GM19438 (cell line): ENCODE results near the gene CRAT.

ENCODE experiments used
- ATAC-seq: cut with Tn5 transposase; IDR thresholded peaks from one replicate; pipeline ENCODE4 v1.9.1; 2021; ENCODE audit warnings: low read depth; ENCODE audit not compliant: unreplicated experiment

The CRAT gene

DNA sequence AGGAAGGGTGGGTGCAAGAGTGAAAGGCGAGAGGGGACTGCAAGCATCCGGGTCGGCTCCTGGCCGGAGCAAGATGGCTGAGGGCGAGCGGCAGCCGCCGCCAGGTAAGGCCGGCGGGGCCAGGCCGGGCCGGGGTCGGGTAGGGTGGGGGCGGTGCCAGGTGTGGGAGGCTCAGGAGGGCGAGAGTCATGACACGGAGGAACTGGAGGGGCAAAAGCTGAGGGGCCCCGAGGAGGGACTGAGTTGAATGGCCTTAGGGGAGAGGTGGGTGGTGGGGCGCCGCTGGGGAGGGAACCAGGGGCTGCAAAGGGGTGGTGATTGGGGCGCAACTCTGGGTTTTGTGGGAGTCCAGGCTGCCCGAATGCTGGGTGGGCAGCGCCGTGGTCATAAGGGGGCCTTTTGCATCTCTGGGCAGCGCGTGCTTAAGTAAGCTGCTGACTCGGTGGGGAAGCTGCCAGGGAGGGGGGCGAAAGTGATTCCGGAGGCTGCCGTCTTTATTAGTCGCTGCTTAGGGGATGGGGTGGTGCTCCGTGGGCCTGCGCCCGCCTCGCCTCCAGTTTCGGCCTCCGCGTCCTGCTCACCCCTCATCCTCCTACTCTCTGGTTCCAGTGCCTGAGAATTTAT is 1.0 kb upstream of the CRAT start:
- no peak for ATAC-seq

DNA sequence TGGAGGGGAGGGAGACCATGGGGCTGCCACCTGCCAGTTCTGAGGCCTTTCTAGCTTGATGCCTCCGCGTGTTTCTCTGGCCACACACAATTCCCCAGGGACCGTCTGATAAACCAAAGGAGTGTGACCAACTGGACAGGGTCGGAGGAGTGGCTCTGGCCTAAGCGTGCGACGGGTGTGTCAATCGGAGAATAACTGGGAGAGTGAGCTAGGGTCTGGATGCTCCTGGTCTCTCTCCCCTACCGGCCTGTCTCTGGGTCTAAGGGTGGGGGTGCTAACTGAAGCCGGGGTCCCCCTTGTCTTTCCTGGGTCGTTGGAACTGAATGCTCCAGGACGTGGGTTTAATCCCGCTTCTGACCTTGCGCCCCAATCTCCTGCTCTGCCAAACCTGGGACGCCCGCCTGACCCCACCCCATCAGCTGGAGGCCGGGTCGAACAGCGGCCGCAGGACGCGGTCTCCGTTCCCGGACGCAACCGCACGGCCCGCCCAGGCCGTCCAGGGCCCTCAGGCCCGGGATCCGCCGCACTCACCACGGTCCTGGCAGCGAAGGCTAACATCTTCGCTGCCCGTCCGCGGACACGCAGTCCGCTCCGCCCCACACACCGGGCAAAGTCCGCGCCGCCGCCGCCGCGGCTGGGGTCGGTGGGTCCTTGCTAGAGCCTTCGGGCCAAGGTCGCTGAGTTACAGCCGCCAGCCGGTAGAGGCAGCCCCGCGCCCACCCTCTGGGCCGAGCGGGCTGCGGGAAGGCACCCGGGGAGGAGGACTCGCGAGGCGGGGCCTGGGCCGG is 447 bp downstream of the CRAT start:
- no peak for ATAC-seq

DNA sequence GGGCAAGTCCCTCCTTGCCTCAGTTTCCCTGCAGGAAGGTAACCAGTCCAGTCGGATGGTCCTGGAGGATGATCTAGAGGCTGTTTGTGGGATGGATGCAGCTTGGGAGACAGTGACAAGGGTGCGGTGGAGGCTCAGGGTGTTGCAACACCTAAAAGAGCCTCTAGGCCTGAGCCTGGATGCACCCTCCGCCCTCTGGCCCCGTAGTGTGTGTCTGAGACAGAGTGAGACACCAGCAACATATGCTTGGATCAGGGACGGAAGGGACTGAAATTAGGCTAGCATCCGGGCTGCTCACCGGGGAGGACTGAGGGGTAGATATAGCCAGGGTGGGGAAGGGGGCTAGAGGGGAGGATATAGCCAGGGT is 1.1 kb downstream of the CRAT start:
- no peak for ATAC-seq

DNA sequence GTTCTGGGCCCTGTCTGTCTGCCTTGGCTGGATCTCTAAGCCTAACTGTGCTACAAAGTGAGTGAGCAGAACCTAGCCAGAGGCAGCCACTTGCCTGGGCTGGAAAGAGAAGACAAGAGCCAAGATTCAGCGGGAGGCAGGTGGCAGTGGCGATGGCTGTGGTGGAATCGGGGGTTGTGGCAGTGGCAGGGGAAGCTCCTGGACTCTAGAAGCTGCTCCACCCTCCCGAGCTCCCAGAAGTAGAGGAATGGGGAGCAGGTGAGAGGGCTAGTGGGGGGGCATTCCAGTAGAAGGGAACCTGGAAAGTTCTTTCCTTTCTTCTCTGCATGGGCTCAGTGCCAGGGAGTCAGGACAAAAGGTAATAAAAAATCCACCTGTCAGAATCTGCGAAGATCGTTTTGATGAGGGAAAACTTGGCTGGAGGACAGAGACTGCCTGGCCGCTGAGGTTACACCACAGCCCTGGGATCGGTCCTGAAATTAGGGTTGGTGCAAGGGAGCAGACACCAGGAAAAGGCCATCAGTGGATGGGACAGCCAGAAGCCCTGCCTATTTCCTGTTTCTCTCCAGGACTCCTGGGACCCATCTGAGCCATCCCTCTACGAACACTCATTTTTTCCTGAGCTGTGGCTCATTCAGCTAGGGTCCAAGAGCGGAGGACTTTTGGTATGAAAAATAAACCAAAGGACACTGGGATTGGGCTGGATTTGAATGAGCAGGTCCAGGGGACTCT is 1.6 kb downstream of the CRAT start:
- no peak for ATAC-seq

DNA sequence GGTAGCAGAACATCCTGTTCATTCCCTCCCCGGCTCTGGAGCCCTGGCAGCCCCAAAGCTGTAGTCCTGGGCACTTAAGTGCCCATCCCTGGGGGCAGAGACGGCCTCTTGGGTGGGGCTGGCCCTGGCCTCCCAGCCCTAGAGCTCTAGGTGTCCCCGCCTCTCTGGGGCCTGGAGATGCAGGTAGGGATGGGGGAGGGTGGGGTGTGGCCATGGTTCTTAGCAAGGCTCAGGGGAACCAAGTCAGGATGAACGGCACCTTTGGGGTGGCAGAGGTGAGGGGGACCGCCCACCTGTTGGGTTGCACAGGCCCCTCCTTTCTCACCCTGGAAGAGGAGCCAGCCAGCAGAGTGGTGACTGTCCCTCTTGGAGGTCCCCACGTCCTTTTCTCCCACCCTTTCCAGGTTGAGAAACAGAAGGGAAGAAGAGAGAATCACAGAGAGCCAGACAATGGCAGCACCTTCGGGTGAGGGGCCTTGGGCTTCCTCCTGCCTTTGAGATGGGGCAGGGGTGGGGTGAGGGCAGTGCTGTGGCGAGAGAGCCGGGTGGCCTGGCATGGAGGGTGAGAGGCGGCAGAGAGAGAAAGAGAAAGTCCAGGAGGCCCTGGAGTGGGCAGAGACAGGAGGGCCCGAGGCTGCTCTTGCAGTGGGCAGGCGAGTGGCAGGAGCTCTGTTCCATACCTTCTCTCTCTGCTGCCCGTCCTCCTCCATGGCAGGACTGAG is 2.3 kb downstream of the CRAT start:
- no peak for ATAC-seq

DNA sequence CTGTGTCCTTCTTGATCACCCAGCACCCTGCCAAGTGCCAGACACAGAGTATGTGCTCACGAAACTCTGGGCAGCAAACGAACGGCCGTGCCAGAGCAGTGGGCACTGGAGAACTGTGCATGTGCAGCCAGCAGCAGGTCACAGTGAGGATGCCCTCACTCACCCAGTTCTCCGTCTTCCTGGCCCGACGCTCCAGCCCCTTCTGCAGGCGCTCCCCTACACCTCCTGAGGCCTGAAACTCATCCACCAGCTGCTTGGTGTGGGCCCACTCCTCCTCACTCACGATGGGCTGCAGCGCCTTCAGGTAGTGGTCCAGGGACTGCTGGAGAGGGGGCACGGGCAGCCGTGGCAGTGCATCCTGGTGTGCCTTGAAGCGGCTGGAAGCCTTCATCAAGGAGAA is 2.9 kb downstream of the CRAT start:
- no peak for ATAC-seq

DNA sequence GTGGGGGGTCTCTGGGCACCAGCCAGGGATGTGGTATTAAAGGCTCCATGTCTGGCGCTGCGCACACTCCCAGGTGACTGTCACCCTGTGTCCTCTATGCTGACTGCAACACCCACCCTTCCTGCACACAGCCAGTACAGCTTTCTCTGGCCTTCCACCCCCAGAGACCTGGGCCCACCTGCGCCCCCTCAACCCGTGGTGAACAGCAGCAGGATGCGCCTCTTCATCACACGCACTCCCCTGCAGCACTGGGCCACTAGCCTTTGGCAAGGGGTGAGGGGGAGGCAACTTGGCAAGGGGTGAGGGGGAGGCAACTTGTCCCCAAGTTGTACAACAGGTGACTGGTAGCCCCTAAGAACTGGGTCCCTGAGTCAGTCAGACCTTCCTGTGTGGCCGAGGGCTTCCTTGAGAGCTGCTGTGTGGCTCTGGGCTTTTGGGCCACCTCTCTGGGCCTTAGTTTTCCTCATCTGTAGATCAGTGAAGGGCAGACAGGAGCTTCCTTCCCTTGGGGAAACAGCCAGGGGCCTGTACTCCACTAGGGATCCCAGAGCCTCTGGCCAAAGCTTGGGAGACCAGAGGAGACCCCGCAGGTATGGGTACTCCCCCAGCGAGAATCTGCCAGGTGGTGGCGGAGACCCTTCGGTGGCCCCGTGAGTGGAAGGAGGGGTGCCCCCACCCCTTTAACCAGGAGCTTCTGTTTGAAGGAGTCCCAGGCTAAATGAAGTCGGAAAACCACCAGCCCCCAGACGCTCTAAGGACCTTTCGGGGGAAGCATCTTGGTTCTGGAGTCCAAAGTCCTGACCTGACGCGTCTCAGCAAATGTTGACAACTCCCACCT is 4.5 kb downstream of the CRAT start:
- ATAC-seq: no peak

DNA sequence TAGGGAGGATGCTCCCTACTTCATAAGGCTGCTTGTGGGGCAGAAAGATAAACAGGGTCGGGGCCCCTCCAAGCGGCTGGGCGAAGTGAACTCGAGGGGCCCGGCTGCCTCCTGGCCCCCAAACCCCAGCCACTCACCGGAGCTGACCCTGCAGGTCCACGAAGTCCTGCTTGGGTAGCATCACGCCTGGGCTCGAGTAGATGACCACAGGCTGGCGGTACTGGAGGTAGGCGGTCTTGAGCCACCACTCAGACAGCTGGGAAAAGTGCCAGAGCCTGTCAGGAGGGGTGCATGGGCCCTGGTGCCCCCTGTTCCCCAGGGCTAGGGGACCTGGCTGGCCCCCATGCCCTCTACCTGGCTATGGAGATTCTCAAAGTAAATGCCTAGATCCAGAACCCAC is 6.5 kb downstream of the CRAT start:
- no peak for ATAC-seq

DNA sequence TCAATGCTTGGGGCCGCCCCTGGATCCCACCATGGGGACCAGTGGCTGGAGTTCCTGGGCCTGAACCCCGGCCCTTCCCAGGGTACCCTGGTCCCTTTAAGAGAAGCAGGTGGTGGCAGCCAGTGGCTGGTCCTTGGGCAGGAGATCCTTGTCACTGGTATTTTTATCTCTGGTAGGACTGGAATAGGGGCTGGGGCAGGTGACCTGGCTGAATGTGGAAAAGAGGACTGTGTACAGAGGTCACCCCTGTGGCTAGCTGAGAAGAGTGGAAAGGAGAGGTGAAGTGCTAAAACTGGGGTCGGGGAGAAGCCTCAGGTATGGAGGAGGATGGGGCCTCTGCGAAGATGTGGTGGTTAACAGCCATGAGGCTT is 7.0 kb downstream of the CRAT start:
- ATAC-seq: no peak

DNA sequence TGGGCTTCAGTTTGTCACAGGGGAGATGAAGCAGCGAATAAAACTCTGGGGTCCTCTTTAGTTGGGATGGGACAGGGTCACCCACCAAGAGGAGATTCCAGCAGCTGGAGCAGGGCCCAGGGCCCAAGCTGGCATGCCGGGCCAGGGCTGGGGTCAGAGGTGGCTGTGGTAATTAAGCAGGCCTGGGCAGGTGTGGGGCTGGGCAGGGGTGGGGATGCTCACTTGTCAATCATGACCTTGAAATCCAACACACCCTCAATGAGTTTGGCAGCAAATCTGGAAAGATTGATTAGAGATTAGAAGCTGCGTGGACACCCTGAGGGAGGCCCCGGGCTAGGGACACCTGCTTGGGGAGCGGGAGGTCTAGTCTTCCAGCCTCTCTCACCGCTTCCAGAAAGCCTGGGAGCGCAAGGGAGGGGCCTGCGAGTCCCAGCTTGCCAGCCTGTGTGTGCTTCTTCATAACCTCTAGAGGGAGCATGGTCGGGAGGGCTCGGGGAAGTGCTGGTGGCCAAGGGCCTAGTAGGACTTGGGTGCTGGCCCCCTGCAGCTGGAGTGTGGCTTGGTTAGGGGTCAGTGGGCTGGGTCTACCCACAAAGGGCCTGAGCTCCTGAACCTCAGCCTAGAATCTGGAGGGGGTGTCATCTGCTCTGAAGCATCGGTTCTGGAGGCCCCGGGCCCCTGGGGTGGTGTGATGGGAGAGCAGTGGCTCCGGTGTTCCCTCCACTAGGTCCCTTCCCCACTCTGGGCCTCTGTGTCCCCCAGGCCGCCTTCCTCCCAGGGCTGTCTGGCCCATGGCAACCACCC is 7.6 kb downstream of the CRAT start:
- ATAC-seq: no peak

DNA sequence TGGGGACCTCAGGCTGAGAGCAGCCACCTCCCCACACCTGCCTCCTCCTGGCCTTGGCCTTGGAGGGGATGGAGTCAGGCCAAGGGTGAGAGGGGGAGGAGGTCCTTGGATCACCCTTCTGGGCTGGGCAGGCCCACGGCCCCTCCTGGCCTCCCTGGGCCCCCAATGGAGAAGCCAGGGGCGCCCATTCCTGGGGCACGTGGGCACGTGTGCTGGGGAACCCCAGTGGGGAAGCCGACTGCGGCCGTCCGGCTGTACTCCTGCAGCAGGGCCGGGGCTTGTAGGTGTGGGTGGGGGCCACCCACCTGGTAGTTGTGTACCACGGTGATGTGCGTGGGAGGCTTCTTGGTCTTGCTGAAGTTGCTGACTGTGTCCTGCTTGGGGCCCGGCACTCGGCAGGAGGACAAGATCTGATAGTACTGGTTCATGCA is 8.5 kb downstream of the CRAT start:
- ATAC-seq: no peak

DNA sequence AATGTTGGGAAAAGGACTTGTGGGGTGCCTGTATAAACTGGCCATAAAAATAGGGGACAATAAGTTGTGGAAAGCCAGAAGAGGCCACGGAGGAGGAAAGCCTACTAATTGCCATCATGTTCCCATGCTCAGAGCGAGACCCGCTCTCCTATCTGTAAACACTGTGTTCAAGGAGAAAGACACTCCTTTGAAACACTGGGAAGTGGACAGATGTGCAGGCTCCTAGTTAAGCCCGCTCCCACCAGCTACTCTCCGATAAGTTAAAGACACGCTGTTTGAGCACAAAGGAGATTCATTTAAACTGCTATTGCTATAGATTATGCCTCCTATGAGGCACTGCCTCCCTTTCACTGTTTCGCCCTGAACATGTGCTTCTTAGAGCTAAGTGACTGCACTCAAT is 9.3 kb downstream of the CRAT start:
- no peak for ATAC-seq

DNA sequence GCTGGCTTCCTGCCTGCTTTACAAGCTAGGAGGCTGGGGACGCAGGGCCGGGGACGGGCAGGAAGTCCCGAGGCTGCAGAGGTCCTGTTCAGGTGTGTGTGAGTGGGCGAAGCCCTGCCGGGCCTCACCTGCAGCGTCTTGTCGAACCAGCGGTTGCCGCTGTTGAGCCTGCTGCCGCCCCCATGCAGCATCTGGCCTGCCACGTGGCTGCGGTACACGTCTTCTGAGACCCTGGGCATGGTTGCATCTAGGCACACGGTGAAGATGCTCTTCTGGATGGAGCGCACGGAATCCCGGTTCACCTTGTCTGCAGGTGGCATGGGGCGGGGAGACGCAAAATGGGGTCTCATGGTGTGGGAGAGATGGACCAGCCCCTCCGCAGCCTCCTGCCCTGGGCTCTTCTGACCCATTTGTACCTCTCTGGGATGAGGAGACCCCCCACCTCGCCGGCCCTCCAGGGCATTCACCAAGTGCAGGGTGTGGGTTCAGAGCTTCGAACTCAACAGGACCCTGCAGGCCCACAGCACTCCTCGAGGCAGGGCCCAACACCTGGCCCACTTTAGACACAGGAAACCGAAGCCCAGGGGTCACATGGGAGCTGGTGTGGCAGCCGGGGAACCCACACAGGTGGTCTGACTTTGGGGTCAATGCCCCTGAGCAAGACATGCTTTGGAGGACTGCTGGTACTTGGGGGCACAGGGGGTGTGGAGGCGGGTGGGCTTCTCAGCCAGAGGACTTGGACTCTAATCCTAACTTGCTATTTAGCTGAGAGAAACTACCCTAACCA is 10.0 kb downstream of the CRAT start:
- ATAC-seq: no peak

DNA sequence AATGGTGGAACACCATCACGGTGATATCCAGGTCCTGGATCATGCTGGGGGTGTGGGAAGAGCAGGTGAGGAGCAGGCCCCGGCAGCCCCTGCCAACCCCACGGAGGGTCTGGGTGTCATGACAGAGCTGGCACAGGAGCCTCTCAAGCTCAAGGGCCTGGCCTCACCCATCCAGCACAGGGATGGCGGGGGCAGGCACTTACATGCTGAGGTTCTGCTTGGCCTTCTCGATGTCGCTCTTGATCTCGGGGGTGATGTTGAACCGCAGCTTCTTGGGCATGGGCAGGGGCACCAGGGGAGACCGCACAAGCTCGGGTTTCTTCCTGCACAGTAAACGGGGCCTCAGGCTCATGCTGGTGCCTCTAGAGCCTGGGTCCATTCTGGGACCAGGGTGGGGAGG is 12.3 kb downstream of the CRAT start:
- ATAC-seq: no peak

DNA sequence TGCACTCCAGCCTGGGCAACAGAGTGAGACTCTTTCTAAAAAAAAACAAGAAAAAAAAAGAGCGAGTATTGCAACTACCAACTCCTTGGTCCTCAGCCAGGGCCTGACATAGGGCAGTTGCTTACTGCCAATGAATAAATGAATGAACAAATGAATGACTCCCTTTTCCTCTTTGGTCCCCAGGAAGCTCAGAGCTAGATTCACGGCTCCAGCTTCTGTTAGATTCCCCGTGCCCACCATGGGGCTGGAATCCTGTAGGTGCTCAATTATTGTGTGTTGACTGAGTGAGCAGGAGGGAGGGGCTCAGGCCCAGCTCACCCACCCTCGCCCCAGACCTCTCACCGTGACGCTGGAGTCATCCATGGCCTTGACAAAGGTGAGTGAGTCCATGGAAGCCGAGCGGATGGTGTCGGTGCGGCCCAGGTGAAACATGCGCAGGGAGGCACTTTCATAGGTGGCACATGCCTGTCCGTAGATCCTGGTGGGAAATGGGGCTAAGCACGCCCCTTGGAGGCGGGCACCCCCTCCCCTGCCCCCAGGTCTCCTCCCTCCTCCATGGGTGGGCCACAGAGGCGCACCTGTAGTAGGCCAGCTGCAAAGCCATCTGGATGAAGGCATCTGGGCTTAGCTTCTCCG is 12.8 kb downstream of the CRAT start:
- no peak for ATAC-seq

DNA sequence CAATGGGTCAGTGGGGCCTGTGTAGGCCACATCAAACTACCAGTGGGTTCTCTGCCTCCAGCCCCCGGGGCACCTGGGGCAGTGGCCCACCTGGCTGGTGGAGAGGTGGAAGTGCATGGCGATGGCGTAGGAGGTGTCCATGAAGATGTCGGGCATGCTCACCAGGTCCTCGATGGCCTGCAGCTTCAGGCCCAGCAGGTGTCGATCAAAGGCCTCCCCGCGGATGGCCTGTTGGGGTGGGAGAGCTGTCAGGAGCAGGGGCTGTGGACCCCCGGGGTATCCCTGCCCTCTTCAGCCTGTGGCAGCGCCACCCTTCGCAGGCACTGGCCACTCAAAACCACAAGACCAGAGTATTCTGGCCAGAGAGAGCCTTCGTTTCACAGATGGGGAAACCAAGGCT is 14.7 kb downstream of the CRAT start:
- no peak for ATAC-seq

DNA sequence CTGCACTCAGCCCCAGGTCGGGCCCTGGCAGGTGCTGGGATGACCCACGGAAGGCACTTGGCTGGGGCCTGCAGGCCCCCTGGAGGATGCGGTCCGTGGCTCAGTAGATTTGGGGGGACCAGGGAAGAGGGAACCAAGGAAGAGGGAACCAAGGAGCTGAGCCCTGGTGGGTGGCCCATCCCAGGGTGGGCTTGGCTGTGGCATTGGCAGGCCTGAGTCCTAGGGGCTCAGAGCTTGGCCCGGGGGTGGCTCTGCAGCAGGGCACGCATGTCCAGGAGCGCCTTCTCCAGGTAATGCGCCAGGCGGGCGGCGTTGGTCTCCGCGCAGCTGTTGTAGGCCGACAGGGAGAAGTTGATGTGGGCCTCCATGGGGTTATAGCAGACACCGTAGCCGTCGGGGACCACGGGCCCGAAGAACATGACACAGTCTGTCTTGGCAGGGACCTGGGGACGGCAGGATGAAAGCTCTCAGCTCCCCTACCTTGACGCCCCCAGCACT is 15.4 kb downstream of the CRAT start:
- ATAC-seq: no peak
